Peyer's patch (tissue), 4 donors: ENCODE measurements around the gene MPP4.

Source experiments
- POLR2A ChIP-seq, 2 donors: fragments of 450-650 bp; IDR thresholded peaks; one replicate each; pipeline ENCODE4 v1.5.1; 2017; ENCODE audit warnings: antibody characterized with exemption in 2 of 2, mild to moderate bottlenecking in 2 of 2, moderate library complexity in 2 of 2
- TF ChIP-seq, protein P1 (sequence below), 6 experiments: fragments of 450-650 bp in 4 of 6; fragments of 200-600 bp in 2 of 6; sonication (generic) in 1 of 6; IDR thresholded peaks; one replicate each; pipeline ENCODE4 v1.5.1; 2017 to 2019; ENCODE audit warnings: antibody characterized with exemption in 6 of 6, mild to moderate bottlenecking in 3 of 6, moderate library complexity in 1 of 6

DNA sequence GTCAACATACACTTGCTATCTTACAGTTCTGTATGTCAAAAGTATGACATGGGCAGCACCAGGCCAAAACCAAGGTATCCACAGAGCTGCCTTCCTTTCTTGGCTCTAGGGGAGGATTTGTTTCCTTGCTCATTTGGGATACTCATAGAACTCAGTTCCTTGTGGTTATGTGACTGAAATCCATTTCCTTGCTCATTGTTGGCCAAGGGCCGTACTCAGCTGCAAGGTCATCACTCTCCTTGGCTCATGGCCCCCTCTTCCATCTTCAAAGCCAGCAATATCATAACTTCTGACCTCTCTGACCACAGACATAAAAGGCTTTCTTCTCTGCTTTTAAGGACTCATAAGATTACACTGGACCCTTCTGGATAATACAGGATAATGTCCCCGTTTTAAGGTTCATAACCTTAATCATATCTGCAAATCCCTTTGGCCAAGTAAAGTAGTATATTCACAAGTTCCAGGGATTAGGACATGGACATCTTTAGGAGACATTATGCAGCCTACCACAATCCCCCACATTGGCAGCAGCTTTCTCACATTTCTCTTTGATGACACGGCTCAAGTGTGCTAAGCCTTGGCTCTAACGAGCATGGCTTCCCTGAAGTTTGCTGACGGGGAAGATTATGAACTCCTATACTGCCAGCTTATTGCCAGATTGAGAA, 76.0 kb downstream of the MPP4 start:
- TF ChIP-seq, protein P1, sequence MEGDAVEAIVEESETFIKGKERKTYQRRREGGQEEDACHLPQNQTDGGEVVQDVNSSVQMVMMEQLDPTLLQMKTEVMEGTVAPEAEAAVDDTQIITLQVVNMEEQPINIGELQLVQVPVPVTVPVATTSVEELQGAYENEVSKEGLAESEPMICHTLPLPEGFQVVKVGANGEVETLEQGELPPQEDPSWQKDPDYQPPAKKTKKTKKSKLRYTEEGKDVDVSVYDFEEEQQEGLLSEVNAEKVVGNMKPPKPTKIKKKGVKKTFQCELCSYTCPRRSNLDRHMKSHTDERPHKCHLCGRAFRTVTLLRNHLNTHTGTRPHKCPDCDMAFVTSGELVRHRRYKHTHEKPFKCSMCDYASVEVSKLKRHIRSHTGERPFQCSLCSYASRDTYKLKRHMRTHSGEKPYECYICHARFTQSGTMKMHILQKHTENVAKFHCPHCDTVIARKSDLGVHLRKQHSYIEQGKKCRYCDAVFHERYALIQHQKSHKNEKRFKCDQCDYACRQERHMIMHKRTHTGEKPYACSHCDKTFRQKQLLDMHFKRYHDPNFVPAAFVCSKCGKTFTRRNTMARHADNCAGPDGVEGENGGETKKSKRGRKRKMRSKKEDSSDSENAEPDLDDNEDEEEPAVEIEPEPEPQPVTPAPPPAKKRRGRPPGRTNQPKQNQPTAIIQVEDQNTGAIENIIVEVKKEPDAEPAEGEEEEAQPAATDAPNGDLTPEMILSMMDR (IDR thresholded peaks at IDR 0.05), result no peak
- no peak for TF ChIP-seq POLR2A (IDR thresholded peaks at IDR 0.05)
